ENCODE data around the gene RNF135. TPM values are rescaled to one million over a fixed set of nuclear protein-coding genes. Genes with fewer than 3 reads are reported as not detected.

RNF135 gene
- polyA plus RNA-seq, 2 of the 4 experiments (the other 2 are of a cell fraction) = 25.8 to 35.0 TPM

GRCh38 chr17:30995347-30995746 lies 24.5 kb downstream of the RNF135 start:
- no peak for DNase-seq (ENCODE audit: low read depth in 1 of 2, low spot score in 1 of 2)
- TF ChIP-seq RARB (CRISPR knock-in tag; IDR thresholded peaks at IDR 0.05) = no peak
- ATAC-seq = no peak
- ChIA-PET POLR2A (interaction anchor here (0.7 to 1.2 kb wide), 2 partner anchors 13 to 894 kb away, joined by 4 read pairs; no protein-coding TSS in a partner anchor), CTCF (interaction anchor here (0.6 to 1.3 kb wide), 2 partner anchors 38 to 221 kb away, joined by 3 to 4 read pairs; no protein-coding TSS in a partner anchor)
- no peak overlapping the region for H3K4me3 ChIP-seq
- H3K4me2 ChIP-seq = no peak overlapping the region
- H3K4me1 ChIP-seq = no peaks in the 10 kb centered on the region
- FAIRE-seq = no peak
- H3K27ac ChIP-seq = no peak overlapping the region
- H3K9me3 ChIP-seq = no peaks in the 10 kb centered on the region
- WGBS (ENCODE audit: missing lambda C conversion rate) = 97% methylated on average over 3 of the region's 3 CpGs

- ChIA-PET CTCF (interaction anchor here (1.3 kb wide), 1 partner anchor 220 kb away, joined by 3 read pairs; no protein-coding TSS in a partner anchor), POLR2A (no interaction called here)
- ATAC-seq (no peak), FAIRE-seq (no peak), DNase-seq (ENCODE audit: low read depth in 1 of 2, low spot score in 1 of 2) (no peak)
- Histone ChIP-seq H3K27ac (no peak overlapping the region), H3K4me2 (no peak overlapping the region), H3K4me3 (no peak overlapping the region), H3K9me3 (no peaks in the 10 kb centered on the region), H3K4me1 (no peaks in the 10 kb centered on the region)
- no peak for TF ChIP-seq TFCP2L1 (CRISPR knock-in tag; IDR thresholded peaks at IDR 0.05)
- TF ChIP-seq, protein P1, sequence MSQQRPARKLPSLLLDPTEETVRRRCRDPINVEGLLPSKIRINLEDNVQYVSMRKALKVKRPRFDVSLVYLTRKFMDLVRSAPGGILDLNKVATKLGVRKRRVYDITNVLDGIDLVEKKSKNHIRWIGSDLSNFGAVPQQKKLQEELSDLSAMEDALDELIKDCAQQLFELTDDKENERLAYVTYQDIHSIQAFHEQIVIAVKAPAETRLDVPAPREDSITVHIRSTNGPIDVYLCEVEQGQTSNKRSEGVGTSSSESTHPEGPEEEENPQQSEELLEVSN (IDR thresholded peaks at IDR 0.05; ENCODE audit: borderline replicate concordance, low read depth) = no peak
- no peak for TF ChIP-seq HOXB13 (CRISPR knock-in tag; IDR thresholded peaks at IDR 0.05; ENCODE audit: low read depth)
- no peak for TF ChIP-seq POLR2A (IDR thresholded peaks at IDR 0.05; ENCODE audit: low read length)
- no peak for TF ChIP-seq RNF2 (IDR thresholded peaks at IDR 0.05; ENCODE audit: borderline replicate concordance, low read depth)
- WGBS (ENCODE audit: missing lambda C conversion rate) = 65% methylated on average over 3 of the region's 3 CpGs
Observed at GRCh38 chr17:30996486-30996885, 25.6 kb downstream of the RNF135 start.

- DNase-seq (ENCODE audit: low read depth in 1 of 2, low spot score in 1 of 2) (no peak), ATAC-seq (no peak; a peak in 1 of 6 replicates), FAIRE-seq (no peak)
- TF ChIP-seq EP300 (IDR thresholded peaks at IDR 0.05) (no peak), SREBF2 (IDR thresholded peaks at IDR 0.05) (no peak), NR3C1 (IDR thresholded peaks at IDR 0.05) (no peak), RFX5 (IDR thresholded peaks at IDR 0.05) (no peak), REST (IDR thresholded peaks at IDR 0.05) (no peak), JUN (IDR thresholded peaks at IDR 0.05) (no peak), CEBPB (IDR thresholded peaks at IDR 0.05) (no peak), NFE2L2 (conservative IDR thresholded peaks at IDR 0.05; ENCODE audit: low read length) (no peak), FOXS1 (CRISPR knock-in tag; IDR thresholded peaks at IDR 0.05) (no peak), ELK1 (IDR thresholded peaks at IDR 0.05; ENCODE audit: low read depth, low read length) (no peak), MAFK (IDR thresholded peaks at IDR 0.05; ENCODE audit: partially characterized antibody) (no peak), POLR2A (IDR thresholded peaks at IDR 0.05; ENCODE audit: low read length) (no peak), CTCF (IDR thresholded peaks at IDR 0.05) (no peak), EHMT2 (IDR thresholded peaks at IDR 0.05; ENCODE audit: low read depth) (no peak), TP53 (CRISPR knock-in tag; IDR thresholded peaks at IDR 0.05) (no peak)
- TF ChIP-seq, protein P2, sequence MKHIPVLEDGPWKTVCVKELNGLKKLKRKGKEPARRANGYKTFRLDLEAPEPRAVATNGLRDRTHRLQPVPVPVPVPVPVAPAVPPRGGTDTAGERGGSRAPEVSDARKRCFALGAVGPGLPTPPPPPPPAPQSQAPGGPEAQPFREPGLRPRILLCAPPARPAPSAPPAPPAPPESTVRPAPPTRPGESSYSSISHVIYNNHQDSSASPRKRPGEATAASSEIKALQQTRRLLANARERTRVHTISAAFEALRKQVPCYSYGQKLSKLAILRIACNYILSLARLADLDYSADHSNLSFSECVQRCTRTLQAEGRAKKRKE (CRISPR knock-in tag; IDR thresholded peaks at IDR 0.05; ENCODE audit: low read depth) = no peak
- TF ChIP-seq, protein P3, sequence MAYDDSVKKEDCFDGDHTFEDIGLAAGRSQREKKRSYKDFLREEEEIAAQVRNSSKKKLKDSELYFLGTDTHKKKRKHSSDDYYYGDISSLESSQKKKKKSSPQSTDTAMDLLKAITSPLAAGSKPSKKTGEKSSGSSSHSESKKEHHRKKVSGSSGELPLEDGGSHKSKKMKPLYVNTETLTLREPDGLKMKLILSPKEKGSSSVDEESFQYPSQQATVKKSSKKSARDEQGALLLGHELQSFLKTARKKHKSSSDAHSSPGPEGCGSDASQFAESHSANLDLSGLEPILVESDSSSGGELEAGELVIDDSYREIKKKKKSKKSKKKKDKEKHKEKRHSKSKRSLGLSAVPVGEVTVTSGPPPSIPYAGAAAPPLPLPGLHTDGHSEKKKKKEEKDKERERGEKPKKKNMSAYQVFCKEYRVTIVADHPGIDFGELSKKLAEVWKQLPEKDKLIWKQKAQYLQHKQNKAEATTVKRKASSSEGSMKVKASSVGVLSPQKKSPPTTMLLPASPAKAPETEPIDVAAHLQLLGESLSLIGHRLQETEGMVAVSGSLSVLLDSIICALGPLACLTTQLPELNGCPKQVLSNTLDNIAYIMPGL (CRISPR knock-in tag; IDR thresholded peaks at IDR 0.05; ENCODE audit: borderline replicate concordance) = no peak
- ChIA-PET CTCF (interaction anchor here (2.1 to 2.3 kb wide), 2 partner anchors 10 to 219 kb away, joined by 6 to 12 read pairs; no protein-coding TSS in a partner anchor), POLR2A (no interaction called here)
- Histone ChIP-seq H3K9me3 (no peaks in the 10 kb centered on the region), H3K4me2 (no peak overlapping the region), H3K4me3 (no peak overlapping the region), H3K27ac (no peak overlapping the region), H3K4me1 (no peaks in the 10 kb centered on the region)
- WGBS (ENCODE audit: missing lambda C conversion rate) = 88% methylated on average over 6 of the region's 6 CpGs
Observed at GRCh38 chr17:30997270-30997669, 26.4 kb downstream of the RNF135 start.

All from A549 (cell line).